Parathyroid adenoma (tissue), 2 donors: Measurements from ENCODE around the gene MDM4.
"Not testable (repeated sequence)": the region's sequence is repeated elsewhere in the genome, so short reads cannot be mapped to it uniquely, and the experiment has no call there.

Experiments used
- H2AFZ ChIP-seq: fragments of 300-600 bp; sonication (generic); one replicate; pipeline ENCODE4 v1.7.0; 2017; ENCODE audit warnings: antibody characterized with exemption, mild to moderate bottlenecking
- H3K27ac ChIP-seq: fragments of 300-600 bp; sonication (generic); one replicate; pipeline ENCODE4 v1.7.0; 2017
- H3K27me3 ChIP-seq: fragments of 300-600 bp; sonication (generic); one replicate; pipeline ENCODE4 v1.7.0; 2017; ENCODE audit warnings: low read length; ENCODE audit not compliant: control insufficient read depth, insufficient read depth
- H3K36me3 ChIP-seq: fragments of 300-600 bp; sonication (generic); one replicate; pipeline ENCODE4 v1.7.0; 2017; ENCODE audit warnings: low read length; ENCODE audit not compliant: control insufficient read depth, insufficient read depth
- H3K4me1 ChIP-seq: fragments of 300-600 bp; sonication (generic); one replicate; pipeline ENCODE4 v1.7.0; 2017; ENCODE audit warnings: control low read depth
- H3K4me2 ChIP-seq: fragments of 300-600 bp; sonication (generic); one replicate; pipeline ENCODE4 v1.7.0; 2017; ENCODE audit warnings: low read length
- H3K4me3 ChIP-seq: fragments of 300-600 bp; sonication (generic); one replicate; pipeline ENCODE4 v1.7.0; 2017; ENCODE audit warnings: low read depth, low read length
- H3K79me2 ChIP-seq: fragments of 300-600 bp; sonication (generic); one replicate; pipeline ENCODE4 v1.7.0; 2017; ENCODE audit warnings: control low read depth
- H3K9ac ChIP-seq: fragments of 300-600 bp; sonication (generic); one replicate; pipeline ENCODE4 v1.7.0; 2017; ENCODE audit warnings: mild to moderate bottlenecking
- H3K9me3 ChIP-seq: fragments of 300-600 bp; sonication (generic); one replicate; pipeline ENCODE4 v1.7.0; 2017; ENCODE audit warnings: low read length; ENCODE audit not compliant: control insufficient read depth
- CTCF ChIP-seq: fragments of 300-600 bp; sonication (generic); IDR thresholded peaks from one replicate; pipeline ENCODE4 v1.7.0; 2017; ENCODE audit warnings: antibody characterized with exemption, mild to moderate bottlenecking
- donor health status: primary hyperparathyroidism.

MDM4 gene

GRCh38 chr1:204478921-204479320, 37.3 kb upstream of the MDM4 start:
- Histone ChIP-seq H3K79me2 (peaks cover 2% of the 10 kb centered on the region), H3K36me3 (no peaks in the 10 kb centered on the region), H3K4me2 (no peak overlapping the region), H3K9me3 (no peaks in the 10 kb centered on the region), H3K4me1 (peaks cover 14% of the 10 kb centered on the region), H3K4me3 (no peak overlapping the region), H3K27ac (no peak overlapping the region), H3K9ac (no peak overlapping the region), H2AFZ (no peak overlapping the region), H3K27me3 (no peaks in the 10 kb centered on the region)
- no peak for TF ChIP-seq CTCF

- Histone ChIP-seq H3K4me3 (no peak overlapping the region), H3K4me2 (no peak overlapping the region), H3K36me3 (no peaks in the 10 kb centered on the region), H3K4me1 (peaks cover 14% of the 10 kb centered on the region), H2AFZ (no peak overlapping the region), H3K9ac (no peak overlapping the region), H3K27ac (no peak overlapping the region), H3K79me2 (peaks cover 2% of the 10 kb centered on the region), H3K9me3 (no peaks in the 10 kb centered on the region), H3K27me3 (no peaks in the 10 kb centered on the region)
- TF ChIP-seq CTCF, result no peak
Measured at GRCh38 chr1:204479387-204480136, 36.6 kb upstream of the MDM4 start.

GRCh38 chr1:204480515-204480914, 35.7 kb upstream of the MDM4 start:
- Histone ChIP-seq H3K4me3 (no peak overlapping the region), H3K4me1 (peaks cover 14% of the 10 kb centered on the region), H3K9ac (no peak overlapping the region), H2AFZ (no peak overlapping the region), H3K27me3 (no peaks in the 10 kb centered on the region), H3K79me2 (peaks cover 4% of the 10 kb centered on the region), H3K9me3 (no peaks in the 10 kb centered on the region), H3K4me2 (no peak overlapping the region), H3K36me3 (no peaks in the 10 kb centered on the region), H3K27ac (no peak overlapping the region)
- no peak for TF ChIP-seq CTCF

GRCh38 chr1:204483791-204484190, 32.4 kb upstream of the MDM4 start:
- Histone ChIP-seq H3K4me1 (peaks cover 10% of the 10 kb centered on the region), H3K27ac (no peak overlapping the region)

GRCh38 chr1:204486513-204487255, 29.5 kb upstream of the MDM4 start:
- not testable (repeated sequence) for H3K4me1 ChIP-seq, H2AFZ ChIP-seq, H3K36me3 ChIP-seq, H3K27ac ChIP-seq, H3K9ac ChIP-seq, H3K27me3 ChIP-seq, H3K4me3 ChIP-seq, H3K4me2 ChIP-seq, H3K9me3 ChIP-seq
- H3K79me2 ChIP-seq, result peaks cover 12% of the 10 kb centered on the region

More at GRCh38 chr1:204483791-204484190, 32.4 kb upstream of the MDM4 start:
- no peak overlapping the region for H2AFZ ChIP-seq
- no peaks in the 10 kb centered on the region for H3K27me3 ChIP-seq
- H3K4me2 ChIP-seq, result no peak overlapping the region
- H3K9me3 ChIP-seq, result no peaks in the 10 kb centered on the region
- no peak for TF ChIP-seq CTCF
- H3K9ac ChIP-seq, result no peak overlapping the region
- H3K4me3 ChIP-seq, result no peak overlapping the region
- no peaks in the 10 kb centered on the region for H3K36me3 ChIP-seq
- H3K79me2 ChIP-seq, result peaks cover 7% of the 10 kb centered on the region
